A549 (cell line): ENCODE measurements around the gene ASMTL.

Experiments
- CHD2 ChIP-seq: fragments of 150-350 bp; IDR thresholded peaks from 2 replicates; pipeline ENCODE4 v1.6.1; 2014; ENCODE audit warnings: low read length; ENCODE audit not compliant: partially characterized antibody
- EHMT2 ChIP-seq: fragments of 200-600 bp; sonication (generic); IDR thresholded peaks from 2 replicates; pipeline ENCODE4 v1.6.1; 2016; ENCODE audit warnings: antibody characterized with exemption, low read depth, mild to moderate bottlenecking, moderate library complexity
- HDAC2 ChIP-seq: fragments of 200-600 bp; sonication (generic); IDR thresholded peaks from 2 replicates; pipeline ENCODE4 v1.6.1; 2016
- HOXA7 ChIP-seq: fragments of 250-450 bp; sonication (Bioruptor Pico); IDR thresholded peaks from 2 replicates; pipeline ENCODE4 v1.5.0; 2020; ENCODE audit warnings: mild to moderate bottlenecking, moderate library complexity
- KDM1A ChIP-seq: fragments of 200-600 bp; sonication (generic); IDR thresholded peaks from 2 replicates; pipeline ENCODE4 v1.6.1; 2016; ENCODE audit warnings: low read depth, mild to moderate bottlenecking
- POLR2A ChIP-seq: IDR thresholded peaks from 2 replicates; pipeline ENCODE4 v1.6.1; 2012; ENCODE audit warnings: mild to moderate bottlenecking, low read length
- RFX5 ChIP-seq: fragments of 450-650 bp; IDR thresholded peaks from 2 replicates; pipeline ENCODE4 v1.7.1; 2014; ENCODE audit warnings: antibody characterized with exemption, mild to moderate bottlenecking, moderate library complexity
- RNF2 ChIP-seq: fragments of 200-600 bp; sonication (generic); IDR thresholded peaks from 2 replicates; pipeline ENCODE4 v1.6.1; 2016; ENCODE audit warnings: low read depth, mild to moderate bottlenecking, antibody characterized with exemption, moderate library complexity, borderline replicate concordance
- SREBF2 ChIP-seq: fragments of 450-650 bp; IDR thresholded peaks from 2 replicates; pipeline ENCODE4 v1.6.1; 2014; ENCODE audit warnings: mild to moderate bottlenecking, moderate library complexity
- TF ChIP-seq, protein P1 (sequence below): fragments of >200 bp; sonication (Bioruptor Twin); formaldehyde crosslinking; IDR thresholded peaks from 3 replicates; pipeline ENCODE4 v1.5.1; 2016
- TF ChIP-seq, protein P2 (sequence below): fragments of 150-350 bp; IDR thresholded peaks from 2 replicates; pipeline ENCODE4 v1.6.1; 2014; ENCODE audit warnings: low read depth, mild to moderate bottlenecking, low read length
- TF ChIP-seq, protein P3 (sequence below): fragments of 450-650 bp; IDR thresholded peaks from 2 replicates; pipeline ENCODE4 v1.6.1; 2014; ENCODE audit warnings: antibody characterized with exemption
- TF ChIP-seq, protein P4 (sequence below): IDR thresholded peaks from 2 replicates; pipeline ENCODE4 v1.6.1; 2012; ENCODE audit warnings: low read depth, borderline replicate concordance
- TF ChIP-seq, protein P5 (sequence below): fragments of 200-600 bp; sonication (generic); IDR thresholded peaks from 2 replicates; pipeline ENCODE4 v1.6.1; 2016; ENCODE audit warnings: antibody characterized with exemption, mild to moderate bottlenecking, moderate library complexity

DNA sequence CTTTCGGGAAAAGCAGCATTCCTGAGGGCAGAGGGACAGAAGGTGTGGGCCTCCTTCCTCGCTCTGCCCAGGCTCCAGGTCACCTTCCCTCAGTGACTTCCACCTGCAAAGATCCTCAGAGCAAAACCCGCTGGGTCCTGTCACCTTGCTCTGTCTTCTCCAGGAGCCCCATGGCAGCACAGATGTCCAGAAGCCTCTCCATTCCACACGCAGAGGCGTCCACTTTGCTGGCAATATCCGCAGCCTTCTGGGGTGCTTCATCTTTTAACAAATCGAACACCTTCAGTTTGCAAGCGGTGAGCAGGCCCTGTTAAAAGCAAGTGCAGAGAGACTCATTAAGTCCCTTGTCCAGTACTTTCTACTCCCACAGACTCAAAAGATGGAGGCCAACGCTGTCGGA is 27.3 kb downstream of the ASMTL start:
- TF ChIP-seq RNF2, result no peak
- TF ChIP-seq RFX5, result no peak
- no peak for TF ChIP-seq HOXA7 (CRISPR knock-in tag)
- TF ChIP-seq, protein P1, sequence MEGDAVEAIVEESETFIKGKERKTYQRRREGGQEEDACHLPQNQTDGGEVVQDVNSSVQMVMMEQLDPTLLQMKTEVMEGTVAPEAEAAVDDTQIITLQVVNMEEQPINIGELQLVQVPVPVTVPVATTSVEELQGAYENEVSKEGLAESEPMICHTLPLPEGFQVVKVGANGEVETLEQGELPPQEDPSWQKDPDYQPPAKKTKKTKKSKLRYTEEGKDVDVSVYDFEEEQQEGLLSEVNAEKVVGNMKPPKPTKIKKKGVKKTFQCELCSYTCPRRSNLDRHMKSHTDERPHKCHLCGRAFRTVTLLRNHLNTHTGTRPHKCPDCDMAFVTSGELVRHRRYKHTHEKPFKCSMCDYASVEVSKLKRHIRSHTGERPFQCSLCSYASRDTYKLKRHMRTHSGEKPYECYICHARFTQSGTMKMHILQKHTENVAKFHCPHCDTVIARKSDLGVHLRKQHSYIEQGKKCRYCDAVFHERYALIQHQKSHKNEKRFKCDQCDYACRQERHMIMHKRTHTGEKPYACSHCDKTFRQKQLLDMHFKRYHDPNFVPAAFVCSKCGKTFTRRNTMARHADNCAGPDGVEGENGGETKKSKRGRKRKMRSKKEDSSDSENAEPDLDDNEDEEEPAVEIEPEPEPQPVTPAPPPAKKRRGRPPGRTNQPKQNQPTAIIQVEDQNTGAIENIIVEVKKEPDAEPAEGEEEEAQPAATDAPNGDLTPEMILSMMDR, result no peak
- TF ChIP-seq POLR2A, result no peak
- TF ChIP-seq, protein P2, sequence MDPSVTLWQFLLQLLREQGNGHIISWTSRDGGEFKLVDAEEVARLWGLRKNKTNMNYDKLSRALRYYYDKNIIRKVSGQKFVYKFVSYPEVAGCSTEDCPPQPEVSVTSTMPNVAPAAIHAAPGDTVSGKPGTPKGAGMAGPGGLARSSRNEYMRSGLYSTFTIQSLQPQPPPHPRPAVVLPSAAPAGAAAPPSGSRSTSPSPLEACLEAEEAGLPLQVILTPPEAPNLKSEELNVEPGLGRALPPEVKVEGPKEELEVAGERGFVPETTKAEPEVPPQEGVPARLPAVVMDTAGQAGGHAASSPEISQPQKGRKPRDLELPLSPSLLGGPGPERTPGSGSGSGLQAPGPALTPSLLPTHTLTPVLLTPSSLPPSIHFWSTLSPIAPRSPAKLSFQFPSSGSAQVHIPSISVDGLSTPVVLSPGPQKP, result no peak
- TF ChIP-seq, protein P3, sequence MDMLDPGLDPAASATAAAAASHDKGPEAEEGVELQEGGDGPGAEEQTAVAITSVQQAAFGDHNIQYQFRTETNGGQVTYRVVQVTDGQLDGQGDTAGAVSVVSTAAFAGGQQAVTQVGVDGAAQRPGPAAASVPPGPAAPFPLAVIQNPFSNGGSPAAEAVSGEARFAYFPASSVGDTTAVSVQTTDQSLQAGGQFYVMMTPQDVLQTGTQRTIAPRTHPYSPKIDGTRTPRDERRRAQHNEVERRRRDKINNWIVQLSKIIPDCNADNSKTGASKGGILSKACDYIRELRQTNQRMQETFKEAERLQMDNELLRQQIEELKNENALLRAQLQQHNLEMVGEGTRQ, result no peak
- TF ChIP-seq SREBF2, result no peak
- no peak for TF ChIP-seq EHMT2
- no peak for TF ChIP-seq KDM1A
- TF ChIP-seq HDAC2, result no peak
- TF ChIP-seq, protein P4, sequence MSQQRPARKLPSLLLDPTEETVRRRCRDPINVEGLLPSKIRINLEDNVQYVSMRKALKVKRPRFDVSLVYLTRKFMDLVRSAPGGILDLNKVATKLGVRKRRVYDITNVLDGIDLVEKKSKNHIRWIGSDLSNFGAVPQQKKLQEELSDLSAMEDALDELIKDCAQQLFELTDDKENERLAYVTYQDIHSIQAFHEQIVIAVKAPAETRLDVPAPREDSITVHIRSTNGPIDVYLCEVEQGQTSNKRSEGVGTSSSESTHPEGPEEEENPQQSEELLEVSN, result no peak
- TF ChIP-seq CHD2, result no peak
- TF ChIP-seq, protein P5, sequence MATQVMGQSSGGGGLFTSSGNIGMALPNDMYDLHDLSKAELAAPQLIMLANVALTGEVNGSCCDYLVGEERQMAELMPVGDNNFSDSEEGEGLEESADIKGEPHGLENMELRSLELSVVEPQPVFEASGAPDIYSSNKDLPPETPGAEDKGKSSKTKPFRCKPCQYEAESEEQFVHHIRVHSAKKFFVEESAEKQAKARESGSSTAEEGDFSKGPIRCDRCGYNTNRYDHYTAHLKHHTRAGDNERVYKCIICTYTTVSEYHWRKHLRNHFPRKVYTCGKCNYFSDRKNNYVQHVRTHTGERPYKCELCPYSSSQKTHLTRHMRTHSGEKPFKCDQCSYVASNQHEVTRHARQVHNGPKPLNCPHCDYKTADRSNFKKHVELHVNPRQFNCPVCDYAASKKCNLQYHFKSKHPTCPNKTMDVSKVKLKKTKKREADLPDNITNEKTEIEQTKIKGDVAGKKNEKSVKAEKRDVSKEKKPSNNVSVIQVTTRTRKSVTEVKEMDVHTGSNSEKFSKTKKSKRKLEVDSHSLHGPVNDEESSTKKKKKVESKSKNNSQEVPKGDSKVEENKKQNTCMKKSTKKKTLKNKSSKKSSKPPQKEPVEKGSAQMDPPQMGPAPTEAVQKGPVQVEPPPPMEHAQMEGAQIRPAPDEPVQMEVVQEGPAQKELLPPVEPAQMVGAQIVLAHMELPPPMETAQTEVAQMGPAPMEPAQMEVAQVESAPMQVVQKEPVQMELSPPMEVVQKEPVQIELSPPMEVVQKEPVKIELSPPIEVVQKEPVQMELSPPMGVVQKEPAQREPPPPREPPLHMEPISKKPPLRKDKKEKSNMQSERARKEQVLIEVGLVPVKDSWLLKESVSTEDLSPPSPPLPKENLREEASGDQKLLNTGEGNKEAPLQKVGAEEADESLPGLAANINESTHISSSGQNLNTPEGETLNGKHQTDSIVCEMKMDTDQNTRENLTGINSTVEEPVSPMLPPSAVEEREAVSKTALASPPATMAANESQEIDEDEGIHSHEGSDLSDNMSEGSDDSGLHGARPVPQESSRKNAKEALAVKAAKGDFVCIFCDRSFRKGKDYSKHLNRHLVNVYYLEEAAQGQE, result no peak
